ENCODE results near the gene INHBC.
"Not testable (repeated sequence)": the region's sequence is repeated elsewhere in the genome, so short reads cannot be mapped to it uniquely, and the experiment has no call there.

The INHBC gene

GRCh38 chr12:57487055-57487596 lies 52.5 kb downstream of the INHBC start:
- DNase-seq (ENCODE audit: low read depth) = no peak

GRCh38 chr12:57487597-57488401 lies 53.2 kb downstream of the INHBC start, which contains the start of gene MARS1:
Gene MARS1, plus strand, starts transcription at chr12:57488068. Its CDS starts 23 bp downstream, at chr12:57488091.
- peak; percentile 56 for DNase-seq (ENCODE audit: low read depth)

GRCh38 chr12:57488402-57489156 lies 54.0 kb downstream of the INHBC start:
- no peak for DNase-seq (ENCODE audit: low read depth)

- DNase-seq (ENCODE audit: low read depth) = no peak
Observed at GRCh38 chr12:57489157-57489641, 54.6 kb downstream of the INHBC start.

GRCh38 chr12:57490126-57490525 lies 55.5 kb downstream of the INHBC start:
- no peak for DNase-seq (ENCODE audit: low read depth)

- no peak for DNase-seq (ENCODE audit: low read depth)
Observed at GRCh38 chr12:57491393-57492280, 57.1 kb downstream of the INHBC start.

GRCh38 chr12:57495051-57495701 lies 60.6 kb downstream of the INHBC start:
- not testable (repeated sequence) for DNase-seq (ENCODE audit: low read depth)

GRCh38 chr12:57496822-57497221 lies 62.2 kb downstream of the INHBC start:
- DNase-seq (ENCODE audit: low read depth) = no peak

GRCh38 chr12:57497223-57498131 lies 62.9 kb downstream of the INHBC start:
- no peak for DNase-seq (ENCODE audit: low read depth)

GRCh38 chr12:57498132-57498502 lies 63.5 kb downstream of the INHBC start:
- no peak for DNase-seq (ENCODE audit: low read depth)

GRCh38 chr12:57498571-57498970 lies 64.0 kb downstream of the INHBC start:
- DNase-seq (ENCODE audit: low read depth) = no peak

GRCh38 chr12:57500213-57500612 lies 65.6 kb downstream of the INHBC start:
- no peak for DNase-seq (ENCODE audit: low read depth)

Data from stimulated activated CD8-positive, alpha-beta memory T cell treated with anti-CD3 and anti-CD28 coated beads, Interleukin-15, amount 100 ng/mL, for 24 hours (primary cell).